K562 (cell line): ENCODE results near the gene CCDC33. TPM values are rescaled to one million over a fixed set of nuclear protein-coding genes. Genes with fewer than 3 reads are reported as not detected.
A peak's percentile ranks its signal among the peaks of the same experiment; 100 is the strongest.

ENCODE experiments used
- CBFA2T2 ChIP-seq: fragments of 450-650 bp; conservative IDR thresholded peaks from 2 replicates; pipeline ENCODE4 v1.6.1; 2017; ENCODE audit warnings: mild to moderate bottlenecking
- CHD2 ChIP-seq: IDR thresholded peaks from 2 replicates; pipeline ENCODE4 v1.6.1; 2011; ENCODE audit warnings: low read depth, low read length
- CREM ChIP-seq: IDR thresholded peaks from 2 replicates; pipeline ENCODE4 v1.6.1; 2014; ENCODE audit warnings: antibody characterized with exemption, low read depth
- E2F3 ChIP-seq: fragments of 250-450 bp; sonication (Bioruptor Pico); IDR thresholded peaks from 2 replicates; pipeline ENCODE4 v1.4.0; 2020; ENCODE audit warnings: mild to moderate bottlenecking
- IRF2 ChIP-seq: sonication (generic); formaldehyde crosslinking; IDR thresholded peaks from 2 replicates; pipeline ENCODE4 v1.8.1; 2022; ENCODE audit warnings: mild to moderate bottlenecking, missing genetic modification reagents
- KHSRP ChIP-seq: fragments of 450-650 bp; IDR thresholded peaks from 2 replicates; pipeline ENCODE4 v1.6.1; 2017
- MAFG ChIP-seq: fragments of 450-650 bp; conservative IDR thresholded peaks from 2 replicates; pipeline ENCODE4 v1.6.1; 2016; ENCODE audit warnings: missing genetic modification characterization, missing compliant biosample characterization
- POU5F1 ChIP-seq: fragments of 150-350 bp; IDR thresholded peaks from 2 replicates; pipeline ENCODE4 v1.6.1; 2014; ENCODE audit warnings: borderline replicate concordance, low read length, low read depth, mild to moderate bottlenecking; ENCODE audit not compliant: partially characterized antibody
- RB1 ChIP-seq: fragments of 450-650 bp; IDR thresholded peaks from 2 replicates; pipeline ENCODE4 v1.6.1; 2017; ENCODE audit warnings: low read depth, mild to moderate bottlenecking
- RBFOX2 ChIP-seq: fragments of 200-400 bp; formaldehyde crosslinking; IDR thresholded peaks from 2 replicates; pipeline ENCODE4 v1.6.1; 2017; ENCODE audit warnings: low read depth, mild to moderate bottlenecking, low read length, moderate library complexity
- SMARCA4 ChIP-seq: fragments of 450-650 bp; IDR thresholded peaks from 2 replicates; pipeline ENCODE4 v1.6.1; 2016
- SP1 ChIP-seq: sonication (generic); formaldehyde crosslinking; IDR thresholded peaks from 2 replicates; pipeline ENCODE4 v1.8.1; 2022; ENCODE audit warnings: mild to moderate bottlenecking, missing genetic modification reagents
- TSC22D4 ChIP-seq: fragments of 450-650 bp; IDR thresholded peaks from 2 replicates; pipeline ENCODE4 v1.6.1; 2016; ENCODE audit warnings: missing genetic modification characterization, missing biosample characterization, control low read depth
- ZNF384 ChIP-seq: IDR thresholded peaks from 2 replicates; pipeline ENCODE4 v1.6.1; 2012; ENCODE audit warnings: low read depth, low read length, improper control_type of control experiment
- ZNF41 ChIP-seq: fragments of 250-450 bp; sonication (Bioruptor Pico); conservative IDR thresholded peaks from 2 replicates; pipeline ENCODE4 v1.4.0; 2020; ENCODE audit warnings: mild to moderate bottlenecking
- ZZZ3 ChIP-seq: fragments of 450-650 bp; IDR thresholded peaks from 2 replicates; pipeline ENCODE4 v1.6.1; 2016; ENCODE audit warnings: antibody characterized with exemption, mild to moderate bottlenecking, moderate library complexity
- polyA plus RNA-seq, 8 experiments: library from polyadenylated mRNA; depleted of rRNA in 4 of 8; stranded (reverse) in 5 of 8; unstranded in 3 of 8; fragments of >200 nt; fragmentation: Nextera tagmentation in 2 of 8; fragmentation: Illumina TruSeq in 1 of 8; extraction: Ambion mirVana in 2 of 8; extraction: Trizol in 1 of 8; gene quantifications; 2 replicates each; pipeline versions ENCODE4 v1.2.1 to v1.2.3, GENCODE V29; 2011 to 2014; ENCODE audit warnings: inconsistent platforms in 1 of 8, missing spikeins in 1 of 8
- total RNA-seq, 7 experiments: library from RNA; depleted of rRNA in 6 of 7; stranded (reverse); fragments of >200 nt in 6 of 7; fragmentation: Illumina TruSeq in 2 of 7; extraction: Trizol in 2 of 7; gene quantifications; 2 replicates each; pipeline versions ENCODE4 v1.2.1 to v1.2.3, GENCODE V29; 2011 to 2021; ENCODE audit warnings: low replicate concordance in 1 of 7
- TF ChIP-seq, protein P1 (sequence below): fragments of 450-650 bp; IDR thresholded peaks from 2 replicates; pipeline ENCODE4 v1.6.1; 2017; ENCODE audit warnings: antibody characterized with exemption
- TF ChIP-seq, protein P2 (sequence below): conservative IDR thresholded peaks from 2 replicates; pipeline ENCODE4 v1.6.1; 2011; ENCODE audit warnings: low read depth, mild to moderate bottlenecking, low read length; ENCODE audit not compliant: control insufficient read depth
- TF ChIP-seq, protein P3 (sequence below): fragments of 450-650 bp; IDR thresholded peaks from 2 replicates; pipeline ENCODE4 v1.6.1; 2017; ENCODE audit warnings: antibody characterized with exemption, mild to moderate bottlenecking
- TF ChIP-seq, protein P4 (sequence below): fragments of 200-400 bp; formaldehyde crosslinking; IDR thresholded peaks from 2 replicates; pipeline ENCODE4 v1.6.1; 2017; ENCODE audit warnings: mild to moderate bottlenecking, low read depth, low read length, moderate library complexity

Gene CCDC33
- total and polyA plus RNA-seq, 9 of the 15 experiments (the other 6 are each of a cell fraction or from before 2014, with no cell fraction given), result 0.08 to 1.1 (median 0.15) TPM; not detected in 4

DNA sequence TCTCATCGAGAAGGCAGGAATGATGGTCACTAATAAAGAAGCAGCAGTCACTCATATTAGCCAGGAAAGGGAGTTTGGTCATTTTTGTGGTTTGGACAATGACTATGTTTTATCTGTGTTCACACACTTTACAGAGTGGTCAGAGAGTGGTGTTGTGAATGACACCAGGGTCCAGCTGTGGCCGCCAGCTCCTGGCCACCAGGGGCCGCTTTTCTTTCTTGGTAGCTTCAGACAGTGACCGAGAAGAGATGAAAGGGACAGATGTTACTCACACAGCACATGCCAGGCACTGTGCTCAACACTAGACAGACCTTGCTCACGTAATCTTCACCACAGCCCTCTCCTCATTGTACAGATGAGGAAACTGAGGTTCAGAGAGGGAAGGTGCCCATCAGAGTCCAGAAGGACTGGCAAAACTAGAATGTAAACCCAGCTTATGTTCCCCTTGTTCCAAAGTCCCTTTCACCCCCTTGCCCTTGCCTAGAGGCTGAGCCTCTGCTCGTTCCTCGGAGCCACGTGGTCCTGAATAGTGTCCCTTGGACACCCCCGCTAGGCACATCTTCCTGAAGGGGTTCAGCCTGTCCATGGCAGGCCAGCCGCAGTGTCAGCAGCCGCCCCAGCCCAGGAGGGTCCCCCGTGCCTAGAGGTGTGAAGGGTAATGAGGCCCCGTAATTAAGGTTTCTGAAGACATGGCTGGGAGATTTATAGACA lies 75.8 kb downstream of the CCDC33 start (continued):
- TF ChIP-seq, protein P1, sequence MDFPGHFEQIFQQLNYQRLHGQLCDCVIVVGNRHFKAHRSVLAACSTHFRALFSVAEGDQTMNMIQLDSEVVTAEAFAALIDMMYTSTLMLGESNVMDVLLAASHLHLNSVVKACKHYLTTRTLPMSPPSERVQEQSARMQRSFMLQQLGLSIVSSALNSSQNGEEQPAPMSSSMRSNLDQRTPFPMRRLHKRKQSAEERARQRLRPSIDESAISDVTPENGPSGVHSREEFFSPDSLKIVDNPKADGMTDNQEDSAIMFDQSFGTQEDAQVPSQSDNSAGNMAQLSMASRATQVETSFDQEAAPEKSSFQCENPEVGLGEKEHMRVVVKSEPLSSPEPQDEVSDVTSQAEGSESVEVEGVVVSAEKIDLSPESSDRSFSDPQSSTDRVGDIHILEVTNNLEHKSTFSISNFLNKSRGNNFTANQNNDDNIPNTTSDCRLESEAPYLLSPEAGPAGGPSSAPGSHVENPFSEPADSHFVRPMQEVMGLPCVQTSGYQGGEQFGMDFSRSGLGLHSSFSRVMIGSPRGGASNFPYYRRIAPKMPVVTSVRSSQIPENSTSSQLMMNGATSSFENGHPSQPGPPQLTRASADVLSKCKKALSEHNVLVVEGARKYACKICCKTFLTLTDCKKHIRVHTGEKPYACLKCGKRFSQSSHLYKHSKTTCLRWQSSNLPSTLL, result no peak
- TF ChIP-seq CHD2 (no peak), IRF2 (CRISPR knock-in tag) (no peak), ZNF41 (CRISPR knock-in tag) (no peak), TSC22D4 (tag) (no peak), CREM (peak; percentile 42; the same call in 1 of the 2 replicates), KHSRP (no peak), ZZZ3 (no peak), RBFOX2 (no peak), SP1 (peak; percentile 41; the same call in 1 of the 2 replicates), POU5F1 (no peak), RB1 (no peak), SMARCA4 (peak; percentile 65), ZNF384 (0 out of 2 replicates have a peak, but pooled peaks have one; percentile 12), CBFA2T2 (peak; percentile 59), MAFG (peak; percentile 20; the same call in 1 of the 2 replicates), E2F3 (CRISPR knock-in tag) (no peak)
- TF ChIP-seq, protein P2, sequence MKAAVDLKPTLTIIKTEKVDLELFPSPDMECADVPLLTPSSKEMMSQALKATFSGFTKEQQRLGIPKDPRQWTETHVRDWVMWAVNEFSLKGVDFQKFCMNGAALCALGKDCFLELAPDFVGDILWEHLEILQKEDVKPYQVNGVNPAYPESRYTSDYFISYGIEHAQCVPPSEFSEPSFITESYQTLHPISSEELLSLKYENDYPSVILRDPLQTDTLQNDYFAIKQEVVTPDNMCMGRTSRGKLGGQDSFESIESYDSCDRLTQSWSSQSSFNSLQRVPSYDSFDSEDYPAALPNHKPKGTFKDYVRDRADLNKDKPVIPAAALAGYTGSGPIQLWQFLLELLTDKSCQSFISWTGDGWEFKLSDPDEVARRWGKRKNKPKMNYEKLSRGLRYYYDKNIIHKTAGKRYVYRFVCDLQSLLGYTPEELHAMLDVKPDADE, result 0 out of 2 replicates have a peak, but pooled peaks have one; percentile 48
- TF ChIP-seq, protein P3, sequence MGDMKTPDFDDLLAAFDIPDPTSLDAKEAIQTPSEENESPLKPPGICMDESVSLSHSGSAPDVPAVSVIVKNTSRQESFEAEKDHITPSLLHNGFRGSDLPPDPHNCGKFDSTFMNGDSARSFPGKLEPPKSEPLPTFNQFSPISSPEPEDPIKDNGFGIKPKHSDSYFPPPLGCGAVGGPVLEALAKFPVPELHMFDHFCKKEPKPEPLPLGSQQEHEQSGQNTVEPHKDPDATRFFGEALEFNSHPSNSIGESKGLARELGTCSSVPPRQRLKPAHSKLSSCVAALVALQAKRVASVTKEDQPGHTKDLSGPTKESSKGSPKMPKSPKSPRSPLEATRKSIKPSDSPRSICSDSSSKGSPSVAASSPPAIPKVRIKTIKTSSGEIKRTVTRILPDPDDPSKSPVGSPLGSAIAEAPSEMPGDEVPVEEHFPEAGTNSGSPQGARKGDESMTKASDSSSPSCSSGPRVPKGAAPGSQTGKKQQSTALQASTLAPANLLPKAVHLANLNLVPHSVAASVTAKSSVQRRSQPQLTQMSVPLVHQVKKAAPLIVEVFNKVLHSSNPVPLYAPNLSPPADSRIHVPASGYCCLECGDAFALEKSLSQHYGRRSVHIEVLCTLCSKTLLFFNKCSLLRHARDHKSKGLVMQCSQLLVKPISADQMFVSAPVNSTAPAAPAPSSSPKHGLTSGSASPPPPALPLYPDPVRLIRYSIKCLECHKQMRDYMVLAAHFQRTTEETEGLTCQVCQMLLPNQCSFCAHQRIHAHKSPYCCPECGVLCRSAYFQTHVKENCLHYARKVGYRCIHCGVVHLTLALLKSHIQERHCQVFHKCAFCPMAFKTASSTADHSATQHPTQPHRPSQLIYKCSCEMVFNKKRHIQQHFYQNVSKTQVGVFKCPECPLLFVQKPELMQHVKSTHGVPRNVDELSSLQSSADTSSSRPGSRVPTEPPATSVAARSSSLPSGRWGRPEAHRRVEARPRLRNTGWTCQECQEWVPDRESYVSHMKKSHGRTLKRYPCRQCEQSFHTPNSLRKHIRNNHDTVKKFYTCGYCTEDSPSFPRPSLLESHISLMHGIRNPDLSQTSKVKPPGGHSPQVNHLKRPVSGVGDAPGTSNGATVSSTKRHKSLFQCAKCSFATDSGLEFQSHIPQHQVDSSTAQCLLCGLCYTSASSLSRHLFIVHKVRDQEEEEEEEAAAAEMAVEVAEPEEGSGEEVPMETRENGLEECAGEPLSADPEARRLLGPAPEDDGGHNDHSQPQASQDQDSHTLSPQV, result no peak; the same call in 1 of the 2 replicates
- TF ChIP-seq, protein P4, sequence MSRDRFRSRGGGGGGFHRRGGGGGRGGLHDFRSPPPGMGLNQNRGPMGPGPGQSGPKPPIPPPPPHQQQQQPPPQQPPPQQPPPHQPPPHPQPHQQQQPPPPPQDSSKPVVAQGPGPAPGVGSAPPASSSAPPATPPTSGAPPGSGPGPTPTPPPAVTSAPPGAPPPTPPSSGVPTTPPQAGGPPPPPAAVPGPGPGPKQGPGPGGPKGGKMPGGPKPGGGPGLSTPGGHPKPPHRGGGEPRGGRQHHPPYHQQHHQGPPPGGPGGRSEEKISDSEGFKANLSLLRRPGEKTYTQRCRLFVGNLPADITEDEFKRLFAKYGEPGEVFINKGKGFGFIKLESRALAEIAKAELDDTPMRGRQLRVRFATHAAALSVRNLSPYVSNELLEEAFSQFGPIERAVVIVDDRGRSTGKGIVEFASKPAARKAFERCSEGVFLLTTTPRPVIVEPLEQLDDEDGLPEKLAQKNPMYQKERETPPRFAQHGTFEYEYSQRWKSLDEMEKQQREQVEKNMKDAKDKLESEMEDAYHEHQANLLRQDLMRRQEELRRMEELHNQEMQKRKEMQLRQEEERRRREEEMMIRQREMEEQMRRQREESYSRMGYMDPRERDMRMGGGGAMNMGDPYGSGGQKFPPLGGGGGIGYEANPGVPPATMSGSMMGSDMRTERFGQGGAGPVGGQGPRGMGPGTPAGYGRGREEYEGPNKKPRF, result no peak
